ENCODE measurements around the gene USP20.

USP20 gene

DNA sequence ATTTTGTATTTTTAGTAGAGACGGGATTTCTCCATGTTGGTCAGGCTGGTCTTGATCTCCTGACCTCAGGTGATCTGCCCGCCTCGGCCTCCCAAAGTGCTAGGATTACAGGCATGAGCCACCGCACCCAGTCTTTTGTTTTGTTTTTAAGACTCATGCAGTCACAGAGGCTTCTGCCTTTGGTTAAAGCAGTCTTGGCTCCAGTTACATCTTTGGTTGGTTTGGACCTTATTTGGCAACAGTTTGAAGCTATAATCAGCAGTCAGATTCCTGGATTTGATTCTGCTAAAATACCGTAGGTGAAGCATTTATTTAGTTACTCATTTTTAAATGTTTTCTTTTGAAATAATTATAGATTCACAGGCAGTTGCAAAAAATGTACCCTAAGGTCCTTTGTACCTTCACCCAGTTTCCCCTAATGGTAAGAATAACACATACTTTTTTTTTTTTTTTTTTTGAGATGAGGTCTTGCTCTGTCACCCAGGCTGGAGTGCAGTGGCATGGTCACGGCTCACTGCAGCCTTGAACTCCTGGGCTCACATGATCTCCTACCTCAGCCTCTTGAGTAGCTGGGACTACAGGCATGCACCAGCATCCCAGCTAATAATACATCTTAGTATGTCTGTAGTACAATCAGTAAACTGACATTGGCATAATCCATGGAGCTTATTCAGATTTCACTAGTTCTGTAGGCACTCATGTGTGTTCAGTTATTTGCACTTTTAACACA is 15.7 kb downstream of the USP20 start:
- peak in 1 of 10 donors; percentile 48 for DNase-seq
- intact Hi-C loops (cut with DNase I): no loop called here

- DNase-seq: peak in 1 of 10 donors; percentile 9
- intact Hi-C loops (cut with DNase I): no loop called here
Observed at GRCh38 chr9:129851821-129852220, 16.6 kb downstream of the USP20 start.

- peak in 2 of 10 donors; percentile 20 to 42 for DNase-seq
- intact Hi-C loops (cut with DNase I): no loop called here
Observed at GRCh38 chr9:129852579-129852978, 17.3 kb downstream of the USP20 start.

DNA sequence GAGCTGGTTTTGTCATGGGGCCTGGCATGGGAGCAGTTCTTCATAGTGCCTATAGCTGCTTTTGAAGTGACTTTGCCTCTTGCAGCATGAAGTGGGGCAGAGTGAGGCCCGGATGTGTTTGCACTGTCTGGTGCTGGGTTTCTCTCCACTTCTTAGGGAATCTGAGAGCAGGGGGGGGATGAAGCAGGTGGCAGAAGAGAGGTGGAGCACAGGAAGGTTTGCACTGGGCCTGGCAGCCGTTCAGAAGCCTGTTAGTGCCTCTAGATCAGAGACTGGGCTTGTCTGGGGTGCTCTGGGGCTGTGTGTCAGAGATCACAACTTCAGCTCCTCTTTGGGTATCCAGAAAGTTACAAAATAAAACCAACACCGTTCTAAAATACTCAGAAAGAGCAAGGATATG is 18.4 kb downstream of the USP20 start:
- intact Hi-C loops (cut with DNase I): no loop called here

GRCh38 chr9:129854588-129855110 is 19.4 kb downstream of the USP20 start:
- intact Hi-C loops (cut with DNase I): no loop called here
- peak in 2 of 10 donors; percentile 34 to 38 for DNase-seq

More for the DNA sequence above, 18.4 kb downstream of the USP20 start:
- DNase-seq: peak in 2 of 10 donors; percentile 36 to 45

DNA sequence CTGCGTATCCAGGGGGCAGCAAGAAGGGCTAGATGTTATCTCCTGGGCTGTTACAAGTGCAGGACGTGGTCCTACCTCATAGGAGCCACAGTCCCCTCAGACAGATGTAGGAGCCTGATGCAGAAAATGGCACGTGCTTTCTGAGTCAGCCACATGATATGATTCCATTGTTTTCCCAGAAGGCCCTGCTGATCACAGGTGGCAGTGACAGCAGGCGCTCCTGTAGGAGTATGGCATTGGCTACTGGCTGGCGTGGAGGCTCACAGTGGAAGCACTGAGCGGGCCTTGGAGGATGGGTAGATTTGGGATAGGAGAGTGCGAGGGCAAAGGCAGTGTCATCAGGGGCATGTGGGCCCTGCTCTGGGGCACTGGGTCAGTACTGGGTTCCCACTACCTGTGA is 21.9 kb downstream of the USP20 start:
- intact Hi-C loops (cut with DNase I): no loop called here

DNA sequence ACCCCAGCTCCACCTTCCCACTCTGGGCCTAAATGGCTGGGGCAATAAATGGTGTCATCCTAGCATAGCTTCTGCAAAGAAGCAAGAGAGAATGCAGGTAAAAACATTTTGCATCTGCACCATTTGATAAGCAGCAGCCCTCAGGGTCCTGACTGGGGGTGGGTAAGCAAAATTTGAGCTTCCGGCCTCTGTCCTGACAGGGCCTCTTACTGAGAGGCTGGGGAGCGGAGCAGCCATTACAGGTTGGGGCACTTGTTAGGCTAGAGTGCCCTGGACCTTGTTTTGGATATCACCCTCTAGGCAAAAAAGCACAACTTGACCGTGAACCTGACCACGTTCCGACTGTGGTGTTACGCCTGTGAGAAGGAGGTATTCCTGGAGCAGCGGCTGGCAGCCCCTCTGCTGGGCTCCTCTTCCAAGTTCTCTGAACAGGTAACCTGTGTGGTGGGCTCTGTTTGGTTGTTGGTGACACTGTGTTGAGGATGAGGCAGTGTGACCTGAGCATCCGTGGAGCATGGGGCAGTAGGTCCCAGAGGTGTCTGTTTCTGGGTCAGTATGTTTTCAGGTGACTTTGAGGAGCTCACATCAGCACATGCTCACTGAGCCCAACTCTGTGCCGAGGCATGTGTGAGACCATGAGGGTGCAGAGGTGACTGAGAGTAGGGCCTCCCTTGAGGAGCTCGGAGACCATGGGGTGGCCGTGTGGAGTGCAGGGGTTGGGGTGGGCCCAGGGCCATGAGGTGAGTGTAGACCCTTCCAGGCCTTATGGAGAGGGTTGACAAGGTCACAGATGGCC is 23.1 kb downstream of the USP20 start:
- intact Hi-C loops (cut with DNase I): no loop called here

More for the DNA sequence above, 21.9 kb downstream of the USP20 start:
- peak in 1 of 10 donors; percentile 62 for DNase-seq

GRCh38 chr9:129860653-129861446 is 25.6 kb downstream of the USP20 start:
- peak in 2 of 10 donors; percentile 24 to 55 for DNase-seq
- intact Hi-C loops (cut with DNase I): no loop called here

More for the DNA sequence above, 23.1 kb downstream of the USP20 start:
- peak in 2 of 10 donors; percentile 62 to 67 for DNase-seq

- DNase-seq: peak in 2 of 10 donors; percentile 56 to 59
- intact Hi-C loops (cut with DNase I): no loop called here
Observed at GRCh38 chr9:129861447-129861827, 26.2 kb downstream of the USP20 start.

GRCh38 chr9:129863059-129863690 is 27.9 kb downstream of the USP20 start:
- intact Hi-C loops (cut with DNase I): no loop called here

GRCh38 chr9:129864991-129865647 is 29.9 kb downstream of the USP20 start:
- peak in 2 of 10 donors; percentile 24 to 55 for DNase-seq
- intact Hi-C loops (cut with DNase I): no loop called here

More at GRCh38 chr9:129863059-129863690, 27.9 kb downstream of the USP20 start:
- peak in 2 of 10 donors; percentile 34 to 38 for DNase-seq

- intact Hi-C loops (cut with DNase I): no loop called here
- peak in 2 of 10 donors; percentile 67 to 72 for DNase-seq
Observed at GRCh38 chr9:129865668-129866320, 30.5 kb downstream of the USP20 start.

GRCh38 chr9:129866394-129867135 is 31.3 kb downstream of the USP20 start:
- intact Hi-C loops (cut with DNase I): no loop called here
- DNase-seq: peak in 1 of 10 donors; percentile 69

- intact Hi-C loops (cut with DNase I): no loop called here
- DNase-seq: peak in 1 of 10 donors; percentile 49
Observed at GRCh38 chr9:129867136-129868022, 32.1 kb downstream of the USP20 start.

GRCh38 chr9:129868023-129868871 is 33.0 kb downstream of the USP20 start:
- intact Hi-C loops (cut with DNase I): no loop called here
- DNase-seq: peak in 2 of 10 donors; percentile 68 to 71

GRCh38 chr9:129868872-129869486 is 33.7 kb downstream of the USP20 start:
- peak in 2 of 10 donors; percentile 78 to 83 for DNase-seq
- intact Hi-C loops (cut with DNase I): no loop called here

All from posterior cingulate gyrus (tissue), 11 donors.